ENCODE results near the gene ALX3. TPM values are rescaled to one million over a fixed set of nuclear protein-coding genes. Genes with fewer than 3 reads are reported as not detected.

ALX3 gene
- total RNA-seq, 1 donor from 2014 or later = not detected

DNA sequence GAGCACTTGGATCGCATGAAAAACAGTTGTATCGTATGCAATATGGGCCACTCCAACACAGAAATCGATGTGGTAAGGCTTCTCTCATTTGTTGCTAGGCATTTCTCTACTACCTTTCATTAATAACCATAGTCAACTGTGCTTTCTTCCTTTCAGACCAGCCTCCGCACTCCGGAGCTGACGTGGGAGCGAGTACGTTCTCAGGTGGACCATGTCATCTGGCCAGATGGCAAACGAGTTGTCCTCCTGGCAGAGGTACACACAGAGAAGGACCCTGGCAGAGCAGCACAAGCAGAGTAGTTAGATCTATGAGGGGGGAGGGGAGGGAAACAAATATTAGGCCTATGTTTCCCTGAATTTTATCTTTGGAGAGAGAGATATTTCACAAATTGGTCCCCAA lies 52.1 kb downstream of the ALX3 start:
- no peak for DNase-seq (ENCODE audit: low spot score)
- H3K27ac Mint-ChIP-seq (ENCODE audit: unreplicated experiment) = no peak overlapping the region

DNA sequence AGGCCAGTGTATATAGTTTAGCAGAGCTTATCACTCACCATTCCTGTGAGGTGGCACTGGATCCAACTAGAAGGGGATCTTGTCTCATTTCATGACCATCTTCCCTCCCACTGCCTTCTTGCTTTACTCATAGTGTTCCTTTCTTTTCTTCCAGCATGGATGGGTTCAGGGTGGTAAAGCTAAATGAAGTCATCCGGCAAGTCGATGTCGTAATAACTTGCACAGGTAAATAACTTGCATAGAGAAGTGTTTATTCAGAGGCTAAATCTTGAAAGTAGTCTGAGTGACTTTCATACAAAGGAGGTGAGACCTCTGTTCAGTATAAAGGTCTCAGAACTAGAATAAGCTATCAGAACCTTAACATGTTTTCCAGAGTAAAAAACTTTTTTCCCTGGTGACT lies 52.7 kb downstream of the ALX3 start:
- no peak for TF ChIP-seq CTCF (IDR thresholded peaks at IDR 0.05)
- H3K27me3 Mint-ChIP-seq (ENCODE audit: low read depth) = no peaks in the 10 kb centered on the region
- H3K9me3 Mint-ChIP-seq (ENCODE audit: low read depth) = no peaks in the 10 kb centered on the region
- H3K4me3 Mint-ChIP-seq (ENCODE audit: unreplicated experiment) = no peak overlapping the region
- no peak for DNase-seq (ENCODE audit: low spot score)
- no peak overlapping the region for H3K27ac Mint-ChIP-seq (ENCODE audit: unreplicated experiment)
- H3K36me3 Mint-ChIP-seq (ENCODE audit: low read depth) = peaks cover 48% of the 10 kb centered on the region
- peaks cover 16% of the 10 kb centered on the region for H3K4me1 Mint-ChIP-seq (ENCODE audit: low read depth)

More for the DNA sequence above, 52.1 kb downstream of the ALX3 start:
- Mint-ChIP-seq H3K36me3 (ENCODE audit: low read depth) (peaks cover 48% of the 10 kb centered on the region), H3K9me3 (ENCODE audit: low read depth) (no peaks in the 10 kb centered on the region), H3K27me3 (ENCODE audit: low read depth) (no peaks in the 10 kb centered on the region), H3K4me1 (ENCODE audit: low read depth) (peaks cover 16% of the 10 kb centered on the region), H3K4me3 (ENCODE audit: unreplicated experiment) (no peak overlapping the region)
- TF ChIP-seq CTCF (IDR thresholded peaks at IDR 0.05) = no peak

- Mint-ChIP-seq H3K4me3 (ENCODE audit: unreplicated experiment) (no peak overlapping the region), H3K27me3 (ENCODE audit: low read depth) (no peaks in the 10 kb centered on the region)
Measured at GRCh38 chr1:110012100-110012780, 58.2 kb downstream of the ALX3 start.

GRCh38 chr1:110011527-110012041 lies 58.9 kb downstream of the ALX3 start:
- H3K27ac Mint-ChIP-seq (ENCODE audit: unreplicated experiment) = peak overlapping the region; percentile 27

More at GRCh38 chr1:110012100-110012780, 58.2 kb downstream of the ALX3 start:
- Mint-ChIP-seq H3K27ac (ENCODE audit: unreplicated experiment) (no peak overlapping the region), H3K36me3 (ENCODE audit: low read depth) (peaks cover 35% of the 10 kb centered on the region), H3K4me1 (ENCODE audit: low read depth) (peaks cover 8% of the 10 kb centered on the region), H3K9me3 (ENCODE audit: low read depth) (no peaks in the 10 kb centered on the region)
- no peak for DNase-seq (ENCODE audit: low spot score)
- TF ChIP-seq CTCF (IDR thresholded peaks at IDR 0.05) = no peak

More at GRCh38 chr1:110011527-110012041, 58.9 kb downstream of the ALX3 start:
- peaks cover 13% of the 10 kb centered on the region for H3K4me1 Mint-ChIP-seq (ENCODE audit: low read depth)
- no peaks in the 10 kb centered on the region for H3K27me3 Mint-ChIP-seq (ENCODE audit: low read depth)
- no peak overlapping the region for H3K4me3 Mint-ChIP-seq (ENCODE audit: unreplicated experiment)
- peak; percentile 81 for TF ChIP-seq CTCF (IDR thresholded peaks at IDR 0.05)
- H3K36me3 Mint-ChIP-seq (ENCODE audit: low read depth) = peaks cover 30% of the 10 kb centered on the region
- no peaks in the 10 kb centered on the region for H3K9me3 Mint-ChIP-seq (ENCODE audit: low read depth)
- DNase-seq (ENCODE audit: low spot score) = no peak

Other genes with a start within 250 kb of the ALX3 start
- 15.2 to 19.8 TPM (median 16.8 TPM) in 3 replicates for gene CSF1, start 159.8 kb downstream of the ALX3 start, total RNA-seq
- gene AHCYL1, start 85.9 kb downstream of the ALX3 start, total RNA-seq = 57.3 to 69.3 TPM (median 59.6 TPM) in 3 replicates
- gene STRIP1, start 36.0 kb downstream of the ALX3 start, total RNA-seq = 40.2 to 45.6 TPM (median 41.4 TPM) in 3 replicates
- gene UBL4B, start 41.8 kb upstream of the ALX3 start, total RNA-seq = not detected in 3 replicates
- gene SLC6A17, start 79.8 kb upstream of the ALX3 start, total RNA-seq = 1.6 to 6.1 TPM (median 2.1 TPM) in 3 replicates
- 2.7 to 5.2 TPM (median 3.2 TPM) in 3 replicates for gene KCNC4, start 139.6 kb upstream of the ALX3 start, total RNA-seq